Fibroblast of peridontal ligament (primary cell): ENCODE results near the gene AFF4.
"Not testable (repeated sequence)": the region's sequence is repeated elsewhere in the genome, so short reads cannot be mapped to it uniquely, and the experiment has no call there.

Experiments used
- DNase-seq: peaks from one replicate; pipeline ENCODE4 v3.0.0-alpha.2; 2010; ENCODE audit errors: extremely low read depth

The AFF4 gene

DNA sequence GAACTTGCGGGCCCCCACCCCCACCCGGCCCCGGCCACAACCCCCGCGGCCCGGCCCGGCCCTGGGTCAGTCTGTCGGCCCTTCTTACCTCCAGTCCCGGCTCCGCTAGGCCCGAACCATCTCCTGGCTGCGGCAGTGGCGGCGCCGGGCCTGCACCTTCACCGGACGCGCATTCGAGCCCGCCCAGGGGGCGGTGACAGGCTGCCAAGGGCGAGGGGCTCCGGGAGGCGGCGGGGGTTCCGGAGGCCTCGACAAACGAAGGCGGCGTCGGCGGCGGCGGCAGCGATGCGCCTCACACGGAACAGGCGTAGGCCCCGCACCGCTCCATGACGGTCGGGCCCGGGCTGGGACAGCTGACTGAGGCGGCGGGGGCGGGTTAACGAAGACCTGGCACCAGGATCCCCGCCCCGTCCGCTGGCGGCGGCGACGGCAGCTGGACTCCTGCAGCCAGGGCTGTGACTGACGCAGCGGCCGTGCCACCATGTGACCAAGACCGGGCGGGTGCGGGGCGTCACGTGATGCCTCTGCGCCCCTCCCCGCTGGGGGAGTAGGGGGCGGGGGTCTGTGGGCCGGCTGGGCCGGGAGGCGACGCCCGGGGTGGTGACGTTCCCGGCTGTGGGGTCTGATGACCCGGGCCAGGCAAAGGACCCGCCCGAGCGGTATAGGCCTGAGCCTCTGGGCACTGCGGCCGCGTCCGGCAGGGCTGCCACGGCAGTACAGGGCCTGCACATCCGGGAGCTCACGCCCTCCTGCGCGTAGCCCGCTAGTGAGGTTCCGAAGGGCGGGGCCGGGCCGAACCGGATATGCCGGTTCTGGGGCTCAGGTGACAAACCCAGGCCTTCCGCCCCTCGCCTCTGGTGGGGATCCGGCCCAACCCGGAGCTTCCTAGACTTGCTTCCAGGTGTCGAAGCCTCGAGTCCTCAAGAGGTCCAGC lies at the start of gene AFF4:
TSS of gene AFF4 (minus strand) at position 464 of the 934 bp plus-strand sequence. CDS start 26,445 bp downstream, outside the sequence.
- DNase-seq, result peak; percentile 94

GRCh38 chr5:133008455-133008854 lies 45.0 kb upstream of the AFF4 start:
- not testable (repeated sequence) for DNase-seq

DNA sequence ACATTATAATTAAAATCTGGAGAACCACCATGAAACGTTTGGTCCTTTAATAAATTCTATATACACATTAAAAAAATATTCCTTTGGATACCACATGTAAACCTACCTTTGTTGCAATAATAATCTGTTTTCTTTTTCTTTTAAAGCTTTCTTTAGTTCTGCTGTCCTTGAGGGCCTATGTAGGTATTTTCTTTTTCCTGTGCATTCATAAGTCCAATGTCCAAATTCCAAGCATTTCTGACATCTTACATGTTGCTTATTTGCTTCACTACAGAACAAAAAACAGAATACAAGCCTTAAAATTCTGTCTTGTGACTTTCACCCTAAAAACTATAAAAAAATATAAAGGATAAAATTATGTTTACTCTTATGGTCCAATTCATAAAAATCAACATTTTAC lies 43.2 kb upstream of the AFF4 start:
- DNase-seq, result no peak

DNA sequence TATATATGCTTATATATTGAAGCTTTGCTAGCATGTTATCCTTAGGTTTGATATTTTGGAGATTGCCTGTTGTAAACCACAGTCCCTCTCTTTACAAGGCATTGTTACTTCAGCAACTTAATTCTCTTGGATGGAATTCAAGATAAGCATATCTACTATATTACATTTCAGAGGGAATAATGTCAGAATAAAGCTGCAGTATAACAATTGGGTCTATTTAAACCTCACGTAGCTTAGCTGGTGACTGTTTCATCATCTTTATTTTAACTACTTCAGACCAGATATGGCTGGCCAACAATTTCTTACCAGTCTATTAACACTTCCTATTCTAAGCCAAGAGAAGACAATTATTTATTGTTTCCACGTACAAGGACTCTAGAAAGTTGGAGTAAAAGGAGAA lies 35.8 kb upstream of the AFF4 start:
- peak; percentile 31 for DNase-seq

- no peak for DNase-seq
These were observed 35.1 kb upstream of the AFF4 start for GRCh38 chr5:132998556-132998955.

GRCh38 chr5:132996307-132996706 lies 32.9 kb upstream of the AFF4 start:
- DNase-seq, result no peak

- no peak for DNase-seq
These were observed 24.3 kb upstream of the AFF4 start for GRCh38 chr5:132987531-132988408.

- not testable (repeated sequence) for DNase-seq
These were observed 19.5 kb upstream of the AFF4 start for GRCh38 chr5:132982971-132983370.

DNA sequence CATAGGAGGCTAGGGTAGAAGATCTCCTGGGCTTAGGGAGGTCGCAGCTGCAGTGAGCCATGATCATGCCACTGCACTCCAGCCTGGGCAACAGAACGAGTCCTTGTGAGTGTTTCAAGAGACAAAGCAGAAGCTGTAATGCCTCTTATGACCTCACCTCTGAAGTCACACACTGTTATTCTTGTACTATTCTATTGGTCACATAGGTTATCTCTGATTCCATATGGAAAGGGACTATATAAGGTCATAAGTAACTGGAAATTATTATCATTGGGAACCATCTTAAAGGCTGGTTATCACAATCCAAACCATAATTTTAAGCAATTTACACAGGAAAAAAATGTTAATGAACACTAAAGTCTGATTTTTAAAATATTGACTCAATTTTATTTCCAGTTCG lies 17.9 kb upstream of the AFF4 start:
- DNase-seq, result no peak

DNA sequence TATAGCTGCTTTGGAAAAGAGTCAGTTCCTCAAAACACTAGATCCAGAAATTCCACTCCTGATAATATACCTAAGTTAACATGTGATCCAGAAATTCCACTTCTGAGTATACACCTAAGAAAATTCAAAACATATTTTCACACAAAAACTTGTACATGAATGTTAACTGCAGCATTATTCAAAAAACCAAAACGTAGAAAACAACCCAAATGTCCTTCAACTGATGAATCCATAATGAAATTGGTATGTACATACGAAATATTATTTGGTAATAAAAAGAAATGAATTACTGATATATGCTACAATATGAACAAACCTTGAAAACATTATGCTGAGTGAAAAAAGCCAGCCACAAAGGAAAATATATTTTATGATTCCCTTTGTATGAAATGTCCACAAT lies 16.5 kb upstream of the AFF4 start:
- DNase-seq, result no peak

DNA sequence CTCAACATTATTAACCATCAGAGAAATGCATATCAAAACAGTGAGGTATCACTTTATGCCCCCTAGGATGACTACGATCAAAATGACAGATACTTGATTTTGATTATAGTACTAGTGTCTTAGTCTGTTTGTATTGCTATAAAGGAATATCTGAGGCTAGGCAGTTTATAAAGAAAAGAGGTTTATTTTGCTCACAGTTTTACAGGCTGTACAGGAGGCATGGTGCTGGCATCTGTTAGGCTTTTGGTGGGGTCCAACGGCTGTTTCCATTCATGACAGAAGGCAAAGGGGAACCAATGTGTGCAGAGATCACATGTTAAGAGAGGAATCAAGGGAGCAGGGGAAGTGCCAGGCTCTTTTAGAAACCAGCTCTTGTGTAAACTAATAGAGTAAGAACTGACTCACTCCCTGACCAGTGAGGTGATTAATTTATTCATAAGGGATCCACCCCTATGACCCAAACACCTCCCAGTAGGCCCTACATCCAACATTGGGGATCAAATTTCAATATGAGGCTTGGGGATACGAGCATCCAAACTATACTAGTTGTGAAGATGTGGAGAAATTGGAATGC lies 16.0 kb upstream of the AFF4 start:
- peak; percentile 30 for DNase-seq

GRCh38 chr5:132976852-132977251 lies 13.4 kb upstream of the AFF4 start:
- DNase-seq, result no peak

GRCh38 chr5:132972436-132972828 lies 9.0 kb upstream of the AFF4 start:
- not testable (repeated sequence) for DNase-seq

GRCh38 chr5:132971483-132972435 lies 8.3 kb upstream of the AFF4 start:
- no peak for DNase-seq

- DNase-seq, result no peak
These were observed 1.7 kb upstream of the AFF4 start for GRCh38 chr5:132965120-132965519.

GRCh38 chr5:132962429-132963021 lies 909 bp downstream of the AFF4 start:
- peak; percentile 82 for DNase-seq

DNA sequence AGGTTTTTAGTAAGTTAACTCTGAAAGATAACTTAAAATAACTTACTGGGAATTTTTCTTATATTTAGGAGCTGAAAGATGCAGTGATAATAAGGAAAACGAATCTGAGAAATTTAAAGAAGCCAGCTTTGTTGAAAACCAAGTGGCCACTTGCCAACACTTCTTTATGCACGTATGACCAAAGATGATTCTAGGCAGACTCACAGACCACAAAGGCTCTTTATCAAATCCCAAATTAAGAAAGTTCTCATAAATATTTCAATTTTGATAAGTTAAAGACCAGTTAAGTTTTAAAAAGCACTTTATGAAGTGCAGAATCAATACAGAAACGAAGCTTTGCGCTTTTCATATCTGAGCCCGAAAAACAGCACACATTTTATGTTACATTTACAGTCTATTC lies 1.5 kb downstream of the AFF4 start:
- DNase-seq, result peak; percentile 75

GRCh38 chr5:132961123-132961815 lies 2.2 kb downstream of the AFF4 start:
- not testable (repeated sequence) for DNase-seq

- DNase-seq, result not testable (repeated sequence)
These were observed 7.2 kb downstream of the AFF4 start for GRCh38 chr5:132956166-132956799.
